ENCODE results near the gene DMTF1.
A peak's percentile ranks its signal among the peaks of the same experiment; 100 is the strongest.
"Not testable (repeated sequence)": the region's sequence is repeated elsewhere in the genome, so short reads cannot be mapped to it uniquely, and the experiment has no call there.

Gene DMTF1

DNA sequence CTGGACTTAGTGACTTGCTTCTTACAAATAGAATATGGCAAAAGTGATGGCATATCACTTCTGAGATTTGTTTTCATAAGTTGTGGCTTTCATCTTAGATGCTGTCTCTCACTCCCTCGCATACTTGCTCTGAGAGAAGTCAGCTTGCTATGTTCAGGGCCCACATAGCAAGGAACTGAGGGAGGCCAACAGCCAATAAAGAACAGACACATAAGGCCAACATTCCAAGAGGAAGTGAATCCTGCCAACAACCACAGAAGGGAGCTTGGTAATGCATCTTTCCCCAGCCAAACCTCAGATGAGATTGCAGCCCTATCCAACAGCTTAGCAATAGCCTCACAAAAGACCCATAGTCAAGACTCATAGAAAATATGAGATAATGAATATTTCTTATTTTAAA, 39.2 kb upstream of the DMTF1 start:
- no peak for DNase-seq (ENCODE audit: low spot score)
- in situ Hi-C loops (cut with MboI; ENCODE audit: low sequenced_read_pairs, unreplicated experiment), result no loop called here
- TF ChIP-seq, protein P1, sequence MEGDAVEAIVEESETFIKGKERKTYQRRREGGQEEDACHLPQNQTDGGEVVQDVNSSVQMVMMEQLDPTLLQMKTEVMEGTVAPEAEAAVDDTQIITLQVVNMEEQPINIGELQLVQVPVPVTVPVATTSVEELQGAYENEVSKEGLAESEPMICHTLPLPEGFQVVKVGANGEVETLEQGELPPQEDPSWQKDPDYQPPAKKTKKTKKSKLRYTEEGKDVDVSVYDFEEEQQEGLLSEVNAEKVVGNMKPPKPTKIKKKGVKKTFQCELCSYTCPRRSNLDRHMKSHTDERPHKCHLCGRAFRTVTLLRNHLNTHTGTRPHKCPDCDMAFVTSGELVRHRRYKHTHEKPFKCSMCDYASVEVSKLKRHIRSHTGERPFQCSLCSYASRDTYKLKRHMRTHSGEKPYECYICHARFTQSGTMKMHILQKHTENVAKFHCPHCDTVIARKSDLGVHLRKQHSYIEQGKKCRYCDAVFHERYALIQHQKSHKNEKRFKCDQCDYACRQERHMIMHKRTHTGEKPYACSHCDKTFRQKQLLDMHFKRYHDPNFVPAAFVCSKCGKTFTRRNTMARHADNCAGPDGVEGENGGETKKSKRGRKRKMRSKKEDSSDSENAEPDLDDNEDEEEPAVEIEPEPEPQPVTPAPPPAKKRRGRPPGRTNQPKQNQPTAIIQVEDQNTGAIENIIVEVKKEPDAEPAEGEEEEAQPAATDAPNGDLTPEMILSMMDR (IDR thresholded peaks at IDR 0.05; ENCODE audit: borderline replicate concordance, control extremely low read depth, extremely low read depth, insufficient read depth, missing control alignments), result no peak

DNA sequence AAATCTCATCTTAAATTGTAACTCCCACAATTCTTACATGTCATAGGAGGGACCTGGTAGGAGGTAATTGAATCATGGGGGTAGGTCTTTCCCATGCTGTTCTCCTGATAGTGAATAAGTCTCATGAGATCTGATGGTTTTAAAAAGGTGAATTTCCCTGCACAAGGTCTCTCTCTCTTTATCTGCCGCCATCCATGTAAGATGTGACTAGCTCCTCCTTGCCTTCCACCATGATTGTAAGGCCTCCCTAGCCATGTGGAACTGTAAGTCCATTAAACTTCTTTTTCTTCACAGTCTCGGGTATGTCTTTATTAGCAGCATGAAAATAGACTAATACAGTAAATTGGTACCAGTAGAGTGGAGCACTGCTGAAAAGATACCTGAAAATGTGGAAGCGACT, 38.3 kb upstream of the DMTF1 start:
- in situ Hi-C loops (cut with MboI; ENCODE audit: low sequenced_read_pairs, unreplicated experiment); DNase-seq (ENCODE audit: low spot score): not testable (repeated sequence)

DNA sequence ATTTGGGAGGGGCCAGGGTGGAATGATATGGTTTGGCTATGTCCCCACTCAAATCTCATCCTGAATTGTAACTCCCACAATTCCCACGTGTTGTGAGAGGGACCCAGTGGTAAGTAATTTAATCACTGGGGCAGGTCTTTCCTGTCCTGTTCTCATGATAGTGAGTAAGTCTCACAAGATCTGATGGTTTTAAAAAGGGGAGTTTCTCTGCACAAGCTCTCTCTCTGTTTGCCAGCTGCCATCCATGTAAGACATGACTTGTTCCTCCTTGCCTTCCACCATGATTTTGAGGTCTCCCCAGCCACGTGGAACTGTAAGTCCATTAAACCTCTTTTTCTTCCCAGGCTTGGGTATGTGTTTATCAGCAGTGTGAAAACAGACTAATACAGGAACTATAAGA, 36.5 kb upstream of the DMTF1 start:
- in situ Hi-C loops (cut with MboI; ENCODE audit: low sequenced_read_pairs, unreplicated experiment); DNase-seq (ENCODE audit: low spot score): not testable (repeated sequence)

DNA sequence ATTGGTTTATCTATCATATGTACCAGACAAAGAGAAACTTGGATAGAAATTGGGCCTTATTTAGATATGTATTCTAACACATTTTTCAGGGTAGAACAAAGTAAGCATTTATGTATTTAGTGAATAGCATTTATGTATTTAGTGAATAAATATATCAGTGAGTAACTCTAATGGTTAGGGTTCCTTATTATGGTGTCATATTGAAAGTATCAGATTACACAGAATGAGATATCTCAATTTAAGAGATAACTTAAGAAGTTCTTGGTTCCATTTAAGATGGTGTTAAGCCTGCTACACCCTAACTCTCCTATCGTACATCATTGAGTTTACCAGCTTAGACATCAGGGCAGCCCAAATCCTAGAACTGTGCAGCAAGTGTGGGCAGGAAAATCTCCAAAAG, 35.9 kb upstream of the DMTF1 start:
- in situ Hi-C loops (cut with MboI; ENCODE audit: low sequenced_read_pairs, unreplicated experiment), result no loop called here
- peak; percentile 8 for DNase-seq (ENCODE audit: low spot score)
- TF ChIP-seq, protein P1 (IDR thresholded peaks at IDR 0.05; ENCODE audit: borderline replicate concordance, control extremely low read depth, extremely low read depth, insufficient read depth, missing control alignments), result no peak

DNA sequence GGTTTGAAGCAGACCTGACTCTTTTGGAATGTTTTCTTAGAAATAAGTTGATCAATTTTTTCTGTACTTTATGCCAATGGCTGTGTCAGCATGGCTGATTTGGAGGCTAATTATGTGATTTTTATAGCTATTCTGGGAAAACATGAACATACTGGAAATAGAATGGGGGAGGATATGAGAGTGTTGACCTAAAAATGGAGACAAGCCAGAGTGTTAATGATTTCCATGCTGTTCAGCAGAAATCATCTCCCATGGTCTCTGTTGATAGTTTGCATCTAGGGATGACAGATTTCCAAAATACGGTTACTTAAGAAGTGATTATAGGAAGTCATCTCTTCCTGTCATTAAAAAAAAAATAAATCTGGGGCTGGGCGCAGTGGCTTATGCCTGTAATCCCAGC, 32.7 kb upstream of the DMTF1 start:
- no peak for DNase-seq (ENCODE audit: low spot score)
- TF ChIP-seq, protein P1 (IDR thresholded peaks at IDR 0.05; ENCODE audit: borderline replicate concordance, control extremely low read depth, extremely low read depth, insufficient read depth, missing control alignments), result no peak
- in situ Hi-C loops (cut with MboI; ENCODE audit: low sequenced_read_pairs, unreplicated experiment), result no loop called here

DNA sequence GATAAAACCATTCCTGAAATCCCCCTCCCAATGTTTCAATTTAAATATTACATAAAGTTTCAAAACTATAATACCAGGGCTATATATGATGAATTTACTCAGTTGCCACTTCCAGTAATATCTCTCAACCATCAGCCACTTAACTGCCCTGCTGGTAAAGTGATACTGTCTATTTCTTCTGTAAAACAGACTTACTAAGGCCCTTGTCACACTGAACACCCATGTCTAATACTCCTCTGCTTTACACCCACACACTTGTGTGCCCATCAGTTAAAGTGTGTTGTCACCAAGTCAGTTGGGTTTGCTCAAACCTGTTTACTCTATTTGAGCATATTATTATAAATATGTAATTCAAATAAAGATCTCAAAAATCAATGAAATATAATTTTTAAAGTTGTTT, 29.1 kb upstream of the DMTF1 start:
- TF ChIP-seq, protein P1 (IDR thresholded peaks at IDR 0.05; ENCODE audit: borderline replicate concordance, control extremely low read depth, extremely low read depth, insufficient read depth, missing control alignments), result no peak
- in situ Hi-C loops (cut with MboI; ENCODE audit: low sequenced_read_pairs, unreplicated experiment), result no loop called here
- no peak for DNase-seq (ENCODE audit: low spot score)

DNA sequence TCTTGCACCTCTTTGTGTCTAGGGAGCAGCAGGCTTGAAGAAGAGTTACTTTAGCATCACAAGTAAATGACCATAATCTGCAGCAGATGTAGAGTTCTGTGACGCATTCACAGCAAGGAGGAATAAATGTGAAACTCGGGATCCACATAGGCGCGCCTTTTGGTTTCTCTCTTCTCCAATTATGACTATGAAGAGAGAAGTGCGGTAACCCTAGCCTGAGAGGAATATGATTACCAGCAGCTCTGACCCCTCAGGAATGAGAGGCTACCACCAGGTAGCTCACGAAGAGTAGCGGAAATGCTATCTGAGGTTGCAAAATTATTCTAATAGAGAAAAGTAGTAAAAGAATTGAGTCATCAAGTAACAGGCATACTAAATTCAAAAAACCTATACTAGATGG, 25.2 kb upstream of the DMTF1 start:
- no peak for DNase-seq (ENCODE audit: low spot score)
- TF ChIP-seq, protein P1 (IDR thresholded peaks at IDR 0.05; ENCODE audit: borderline replicate concordance, control extremely low read depth, extremely low read depth, insufficient read depth, missing control alignments), result no peak
- in situ Hi-C loops (cut with MboI; ENCODE audit: low sequenced_read_pairs, unreplicated experiment), result no loop called here

DNA sequence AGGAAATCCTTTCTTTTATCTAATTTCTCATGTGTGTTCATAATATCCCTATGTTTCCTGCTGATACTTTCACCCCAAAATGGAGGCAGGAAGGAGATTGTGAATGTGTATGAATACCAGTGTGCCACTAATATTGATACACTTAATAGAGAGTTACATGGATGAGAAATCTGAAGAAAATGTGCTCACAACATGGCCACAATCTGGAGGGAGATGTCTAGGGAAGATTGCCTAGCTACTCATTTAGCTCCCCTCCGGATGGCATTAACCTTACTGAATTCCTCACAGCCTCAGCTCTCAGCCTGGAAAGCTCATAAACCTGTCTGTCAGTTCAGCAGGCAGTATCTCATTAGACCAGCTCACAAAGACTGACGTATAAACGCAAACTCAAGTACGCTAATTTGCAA, 23.4 kb upstream of the DMTF1 start:
- TF ChIP-seq, protein P1 (IDR thresholded peaks at IDR 0.05; ENCODE audit: borderline replicate concordance, control extremely low read depth, extremely low read depth, insufficient read depth, missing control alignments), result no peak
- DNase-seq (ENCODE audit: low spot score), result no peak
- in situ Hi-C loops (cut with MboI; ENCODE audit: low sequenced_read_pairs, unreplicated experiment), result no loop called here

Data from GM13976 (cell line).